ENCODE data around the gene PTPRK.

GRCh38 chr6:128532827-128533226 lies 12.4 kb upstream of the PTPRK start:
- no peak for TF ChIP-seq POLR2A (IDR thresholded peaks at IDR 0.05)
- TF ChIP-seq, protein P1, sequence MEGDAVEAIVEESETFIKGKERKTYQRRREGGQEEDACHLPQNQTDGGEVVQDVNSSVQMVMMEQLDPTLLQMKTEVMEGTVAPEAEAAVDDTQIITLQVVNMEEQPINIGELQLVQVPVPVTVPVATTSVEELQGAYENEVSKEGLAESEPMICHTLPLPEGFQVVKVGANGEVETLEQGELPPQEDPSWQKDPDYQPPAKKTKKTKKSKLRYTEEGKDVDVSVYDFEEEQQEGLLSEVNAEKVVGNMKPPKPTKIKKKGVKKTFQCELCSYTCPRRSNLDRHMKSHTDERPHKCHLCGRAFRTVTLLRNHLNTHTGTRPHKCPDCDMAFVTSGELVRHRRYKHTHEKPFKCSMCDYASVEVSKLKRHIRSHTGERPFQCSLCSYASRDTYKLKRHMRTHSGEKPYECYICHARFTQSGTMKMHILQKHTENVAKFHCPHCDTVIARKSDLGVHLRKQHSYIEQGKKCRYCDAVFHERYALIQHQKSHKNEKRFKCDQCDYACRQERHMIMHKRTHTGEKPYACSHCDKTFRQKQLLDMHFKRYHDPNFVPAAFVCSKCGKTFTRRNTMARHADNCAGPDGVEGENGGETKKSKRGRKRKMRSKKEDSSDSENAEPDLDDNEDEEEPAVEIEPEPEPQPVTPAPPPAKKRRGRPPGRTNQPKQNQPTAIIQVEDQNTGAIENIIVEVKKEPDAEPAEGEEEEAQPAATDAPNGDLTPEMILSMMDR (IDR thresholded peaks at IDR 0.05), result no peak
